ENCODE data around the gene SLC9A4.

Gene SLC9A4

DNA sequence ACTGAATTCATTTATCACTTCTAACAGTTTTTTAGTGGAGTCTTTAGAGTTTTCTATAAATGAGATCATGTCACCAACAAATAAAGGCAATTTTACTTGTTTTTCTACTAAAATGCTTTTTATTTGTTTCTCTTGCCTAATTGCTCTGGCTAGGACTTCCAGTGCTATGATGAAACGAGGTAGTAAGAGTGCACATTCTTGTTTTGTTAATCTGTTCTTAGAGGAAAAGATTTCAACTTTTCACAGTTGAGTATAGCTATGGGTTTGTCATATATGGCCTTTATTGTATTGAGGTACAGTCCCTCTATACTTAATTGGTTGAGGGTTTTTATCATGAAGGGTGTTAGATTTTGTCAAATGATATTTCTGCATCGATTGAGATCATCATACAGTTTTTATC lies 44.5 kb upstream of the SLC9A4 start:
- POLR2A ChIA-PET = no interaction called here
- CTCF ChIA-PET = no interaction called here
- TF ChIP-seq ZNF384 (IDR thresholded peaks at IDR 0.05) (no peak), LEF1 (IDR thresholded peaks at IDR 0.05; ENCODE audit: borderline replicate concordance) (no peak), SP1 (IDR thresholded peaks at IDR 0.05) (no peak), ELF4 (IDR thresholded peaks at IDR 0.05) (no peak)
- no peak for DNase-seq (ENCODE audit: extremely low spot score)

DNA sequence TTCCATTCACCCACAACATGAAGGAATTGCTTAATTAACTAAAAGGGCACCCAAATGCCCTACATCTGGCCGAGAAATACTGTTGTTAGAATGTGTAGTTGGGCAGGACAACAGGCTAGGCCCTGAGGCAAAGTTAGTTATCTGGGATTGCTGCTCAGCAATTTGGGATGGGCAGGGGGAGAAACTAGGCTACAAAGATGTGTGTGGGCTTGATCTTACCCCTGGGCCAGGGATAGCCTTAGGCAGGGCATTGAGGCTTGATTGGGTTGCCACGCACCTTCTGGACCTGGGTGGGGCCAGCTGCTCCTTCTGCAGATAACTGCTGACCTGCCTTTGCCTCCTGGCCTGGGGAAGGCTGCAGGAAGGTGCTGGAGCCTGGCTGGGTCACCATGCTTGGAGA lies 40.6 kb upstream of the SLC9A4 start:
- ChIA-PET POLR2A (no interaction called here), CTCF (no interaction called here)

GRCh38 chr2:102433973-102434654 lies 38.9 kb upstream of the SLC9A4 start:
- ChIA-PET CTCF (no interaction called here), POLR2A (no interaction called here)
- TF ChIP-seq HDGF (IDR thresholded peaks at IDR 0.05; ENCODE audit: borderline replicate concordance) = no peak
- no peak for TF ChIP-seq ELF4 (IDR thresholded peaks at IDR 0.05)
- TF ChIP-seq ARNT (IDR thresholded peaks at IDR 0.05) = no peak
- TF ChIP-seq NFRKB (IDR thresholded peaks at IDR 0.05) = no peak
- no peak for TF ChIP-seq LEF1 (IDR thresholded peaks at IDR 0.05; ENCODE audit: borderline replicate concordance)
- TF ChIP-seq BHLHE40 (IDR thresholded peaks at IDR 0.05; ENCODE audit: borderline replicate concordance) = no peak
- no peak for TF ChIP-seq FOXK2 (IDR thresholded peaks at IDR 0.05)
- no peak for TF ChIP-seq CTBP1 (IDR thresholded peaks at IDR 0.05; ENCODE audit: borderline replicate concordance)
- TF ChIP-seq SP1 (IDR thresholded peaks at IDR 0.05) = no peak
- no peak for TF ChIP-seq ZNF384 (IDR thresholded peaks at IDR 0.05)
- no peak for TF ChIP-seq L3MBTL2 (conservative IDR thresholded peaks at IDR 0.05)
- no peak for TF ChIP-seq SUZ12 (IDR thresholded peaks at IDR 0.05)
- TF ChIP-seq, protein P1, sequence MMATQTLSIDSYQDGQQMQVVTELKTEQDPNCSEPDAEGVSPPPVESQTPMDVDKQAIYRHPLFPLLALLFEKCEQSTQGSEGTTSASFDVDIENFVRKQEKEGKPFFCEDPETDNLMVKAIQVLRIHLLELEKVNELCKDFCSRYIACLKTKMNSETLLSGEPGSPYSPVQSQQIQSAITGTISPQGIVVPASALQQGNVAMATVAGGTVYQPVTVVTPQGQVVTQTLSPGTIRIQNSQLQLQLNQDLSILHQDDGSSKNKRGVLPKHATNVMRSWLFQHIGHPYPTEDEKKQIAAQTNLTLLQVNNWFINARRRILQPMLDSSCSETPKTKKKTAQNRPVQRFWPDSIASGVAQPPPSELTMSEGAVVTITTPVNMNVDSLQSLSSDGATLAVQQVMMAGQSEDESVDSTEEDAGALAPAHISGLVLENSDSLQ (IDR thresholded peaks at IDR 0.05) = no peak
- no peak for TF ChIP-seq FOXA1 (IDR thresholded peaks at IDR 0.05)
- no peak for TF ChIP-seq FOXM1 (IDR thresholded peaks at IDR 0.05; ENCODE audit: borderline replicate concordance)
- no peak for TF ChIP-seq TARDBP (IDR thresholded peaks at IDR 0.05)
- DNase-seq (ENCODE audit: extremely low spot score) = no peak

More for the DNA sequence above, 40.6 kb upstream of the SLC9A4 start:
- TF ChIP-seq ZNF384 (IDR thresholded peaks at IDR 0.05) (no peak), HDGF (IDR thresholded peaks at IDR 0.05; ENCODE audit: borderline replicate concordance) (no peak), BHLHE40 (IDR thresholded peaks at IDR 0.05; ENCODE audit: borderline replicate concordance) (no peak), FOXA1 (IDR thresholded peaks at IDR 0.05) (no peak), FOXK2 (IDR thresholded peaks at IDR 0.05) (no peak), TARDBP (IDR thresholded peaks at IDR 0.05) (no peak)
- no peak for DNase-seq (ENCODE audit: extremely low spot score)

- DNase-seq (ENCODE audit: extremely low spot score) = no peak
- POLR2A ChIA-PET = no interaction called here
- CTCF ChIA-PET = no interaction called here
- TF ChIP-seq SUZ12 (IDR thresholded peaks at IDR 0.05) (no peak), CTBP1 (IDR thresholded peaks at IDR 0.05; ENCODE audit: borderline replicate concordance) (no peak), FOXM1 (IDR thresholded peaks at IDR 0.05; ENCODE audit: borderline replicate concordance) (no peak), BHLHE40 (IDR thresholded peaks at IDR 0.05; ENCODE audit: borderline replicate concordance) (no peak), ELF4 (IDR thresholded peaks at IDR 0.05) (no peak), TARDBP (IDR thresholded peaks at IDR 0.05) (no peak), FOXK2 (IDR thresholded peaks at IDR 0.05) (no peak), ARNT (IDR thresholded peaks at IDR 0.05) (no peak), NFRKB (IDR thresholded peaks at IDR 0.05) (no peak), HDGF (IDR thresholded peaks at IDR 0.05; ENCODE audit: borderline replicate concordance) (no peak), LEF1 (IDR thresholded peaks at IDR 0.05; ENCODE audit: borderline replicate concordance) (no peak), ZNF384 (IDR thresholded peaks at IDR 0.05) (no peak), FOXA1 (IDR thresholded peaks at IDR 0.05) (no peak), SP1 (IDR thresholded peaks at IDR 0.05) (no peak)
- TF ChIP-seq, protein P1 (IDR thresholded peaks at IDR 0.05) = no peak
Measured at GRCh38 chr2:102434655-102435381, 38.2 kb upstream of the SLC9A4 start.

DNA sequence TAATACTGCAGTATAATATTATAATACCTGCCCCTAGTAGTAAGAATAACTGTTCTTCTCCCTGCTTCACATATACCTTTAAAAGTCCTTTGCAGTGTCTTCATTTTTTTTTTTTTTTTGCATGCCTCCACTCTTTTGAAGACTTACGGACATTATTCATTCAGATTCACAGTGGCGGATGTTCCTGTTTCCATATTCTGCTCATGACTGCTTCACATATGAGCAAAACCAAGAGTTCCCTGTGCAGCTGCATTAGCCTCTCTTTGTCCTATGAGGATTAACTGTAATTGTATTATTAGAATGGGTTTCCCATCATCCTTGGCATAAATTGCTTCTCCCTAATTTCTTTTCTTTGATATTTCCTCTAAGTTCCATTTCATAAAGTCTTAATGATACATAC lies 37.3 kb upstream of the SLC9A4 start:
- CTCF ChIA-PET = no interaction called here
- TF ChIP-seq TARDBP (IDR thresholded peaks at IDR 0.05) (no peak), BHLHE40 (IDR thresholded peaks at IDR 0.05; ENCODE audit: borderline replicate concordance) (no peak), HDGF (IDR thresholded peaks at IDR 0.05; ENCODE audit: borderline replicate concordance) (no peak), ARNT (IDR thresholded peaks at IDR 0.05) (no peak), LEF1 (IDR thresholded peaks at IDR 0.05; ENCODE audit: borderline replicate concordance) (no peak), FOXA1 (IDR thresholded peaks at IDR 0.05) (no peak), L3MBTL2 (conservative IDR thresholded peaks at IDR 0.05) (no peak), FOXK2 (IDR thresholded peaks at IDR 0.05) (no peak), FOXM1 (IDR thresholded peaks at IDR 0.05; ENCODE audit: borderline replicate concordance) (no peak), SP1 (IDR thresholded peaks at IDR 0.05) (no peak), SUZ12 (IDR thresholded peaks at IDR 0.05) (no peak), ZNF384 (IDR thresholded peaks at IDR 0.05) (no peak), NFRKB (IDR thresholded peaks at IDR 0.05) (no peak), ELF4 (IDR thresholded peaks at IDR 0.05) (no peak), CTBP1 (IDR thresholded peaks at IDR 0.05; ENCODE audit: borderline replicate concordance) (no peak)
- TF ChIP-seq, protein P1 (IDR thresholded peaks at IDR 0.05) = no peak
- POLR2A ChIA-PET = no interaction called here
- no peak for DNase-seq (ENCODE audit: extremely low spot score)

DNA sequence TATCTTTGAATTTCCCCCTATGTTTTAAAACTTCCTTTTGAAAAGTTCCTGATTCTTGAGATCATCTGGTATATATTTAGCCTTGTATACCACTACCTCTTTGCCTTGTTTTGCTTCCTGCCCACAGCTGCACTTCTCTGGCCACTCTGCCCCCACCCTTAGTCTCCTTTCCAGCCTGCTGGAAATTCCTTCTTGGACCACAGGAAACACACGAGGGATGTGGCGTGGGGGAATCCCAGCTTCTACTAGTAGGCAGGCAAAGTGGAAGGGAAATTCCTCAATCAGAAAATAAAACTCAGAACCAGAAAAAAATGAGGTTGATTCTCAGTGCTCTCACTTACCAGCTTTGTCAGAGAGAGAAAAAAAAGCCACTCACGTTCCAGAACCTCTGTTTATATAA lies 36.7 kb upstream of the SLC9A4 start:
- TF ChIP-seq TARDBP (IDR thresholded peaks at IDR 0.05) = no peak
- no peak for TF ChIP-seq HDGF (IDR thresholded peaks at IDR 0.05; ENCODE audit: borderline replicate concordance)
- DNase-seq (ENCODE audit: extremely low spot score) = no peak
- ChIA-PET POLR2A (no interaction called here), CTCF (no interaction called here)

All from HEK293T (cell line).